ENCODE results near the gene OR51E2. TPM values are rescaled to one million over a fixed set of nuclear protein-coding genes. Genes with fewer than 3 reads are reported as not detected.
A peak's percentile ranks its signal among the peaks of the same experiment; 100 is the strongest.

OR51E2 gene
- total RNA-seq, 1 donor: 0.43 TPM

DNA sequence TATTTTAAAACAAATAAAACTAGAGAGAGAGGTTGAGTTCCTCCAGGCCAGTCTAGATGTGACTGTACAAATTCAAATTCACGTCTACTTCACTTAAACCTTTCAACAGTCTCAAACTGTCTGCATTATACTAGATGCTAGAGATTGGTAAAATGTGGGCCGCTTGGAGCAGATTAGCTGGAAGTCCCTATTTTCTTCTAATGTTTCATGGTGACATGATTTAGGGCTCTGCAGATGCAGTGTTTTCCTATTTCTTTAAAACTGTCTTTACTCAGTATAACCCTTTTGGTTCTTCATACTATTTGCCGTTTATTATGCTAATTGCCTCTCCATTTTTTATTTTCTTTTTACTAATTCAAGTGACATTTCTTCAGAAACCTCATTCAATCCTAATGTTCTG is 33.5 kb downstream of the OR51E2 start:
- no peak for TF ChIP-seq CTCF (IDR thresholded peaks at IDR 0.05; ENCODE audit: insufficient read depth, low read depth, low read length)
- H3K4me3 ChIP-seq (ENCODE audit: low read depth, low read length): no peak overlapping the region
- DNase-seq (ENCODE audit: low read depth): no peak

GRCh38 chr11:4662876-4663275 is 34.8 kb downstream of the OR51E2 start:
- TF ChIP-seq CTCF (IDR thresholded peaks at IDR 0.05; ENCODE audit: insufficient read depth, low read depth, low read length): no peak
- H3K4me3 ChIP-seq (ENCODE audit: low read depth, low read length): no peak overlapping the region
- DNase-seq (ENCODE audit: low read depth): no peak

DNA sequence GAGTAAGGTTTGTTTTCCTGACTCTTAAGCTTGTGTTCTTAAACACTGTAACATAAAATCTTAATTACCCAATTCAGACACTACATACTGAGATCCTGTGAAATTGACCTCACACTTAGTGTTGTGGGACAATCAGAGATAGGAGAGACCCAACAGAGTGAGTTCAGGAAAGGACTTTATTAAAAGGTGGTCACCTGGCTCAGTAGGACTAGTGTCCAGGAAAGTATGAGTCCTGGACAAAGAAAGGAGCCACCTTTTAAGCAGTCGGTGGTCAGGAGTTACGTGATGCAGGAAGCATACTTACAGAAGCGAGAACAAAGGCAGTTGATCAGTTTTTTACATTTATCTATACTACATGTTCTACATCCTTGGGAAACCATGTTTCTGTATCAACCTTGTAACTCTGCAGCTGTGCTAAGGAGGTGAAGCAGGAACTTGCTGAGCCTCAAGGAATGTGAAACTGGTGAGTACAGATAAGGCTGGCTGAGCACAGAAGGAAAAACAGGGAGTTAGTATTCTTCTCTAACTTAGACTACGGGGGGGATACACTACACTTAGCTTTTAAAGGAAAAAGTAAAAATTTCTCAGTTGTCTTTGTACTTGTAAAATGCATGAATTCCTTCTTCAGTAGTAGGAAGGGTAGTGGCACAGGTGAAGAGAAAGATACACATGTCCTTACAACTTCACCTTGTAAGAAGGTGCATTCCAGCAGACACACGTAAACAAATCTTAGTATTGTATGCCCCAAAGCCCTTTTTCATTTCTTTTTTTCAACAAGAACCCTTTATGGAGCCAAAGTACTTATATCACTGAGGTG is 38.8 kb downstream of the OR51E2 start:
- no peak for TF ChIP-seq CTCF (IDR thresholded peaks at IDR 0.05; ENCODE audit: insufficient read depth, low read depth, low read length)
- DNase-seq (ENCODE audit: low read depth): peak; percentile 11
- H3K4me3 ChIP-seq (ENCODE audit: low read depth, low read length): no peak overlapping the region

GRCh38 chr11:4654635-4655369 is 42.9 kb downstream of the OR51E2 start:
- TF ChIP-seq CTCF (IDR thresholded peaks at IDR 0.05; ENCODE audit: insufficient read depth, low read depth, low read length): no peak
- H3K4me3 ChIP-seq (ENCODE audit: low read depth, low read length): no peak overlapping the region
- DNase-seq (ENCODE audit: low read depth): no peak

DNA sequence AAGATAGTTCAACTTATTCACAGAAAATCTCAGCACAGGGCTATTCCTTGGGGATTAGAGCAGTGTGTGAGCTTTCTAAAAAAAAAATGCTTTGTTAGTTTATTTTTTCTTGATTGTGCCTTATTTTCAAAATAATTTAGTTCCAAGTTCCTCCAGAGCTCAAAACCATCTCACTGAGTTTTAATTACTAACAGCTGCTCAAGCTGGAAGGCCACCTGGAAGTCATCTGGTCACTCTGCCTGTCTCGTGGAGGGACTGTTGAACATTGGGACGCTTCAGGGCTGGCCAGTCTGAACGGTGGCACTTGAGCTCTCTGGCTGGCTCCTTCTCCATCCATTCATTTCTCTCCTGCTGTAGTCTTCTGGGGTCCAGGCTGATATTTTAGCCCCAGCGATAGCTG is 49.9 kb downstream of the OR51E2 start:
- peak; percentile 3 for DNase-seq (ENCODE audit: low read depth)
- no peak overlapping the region for H3K4me3 ChIP-seq (ENCODE audit: low read depth, low read length)
- TF ChIP-seq CTCF (IDR thresholded peaks at IDR 0.05; ENCODE audit: insufficient read depth, low read depth, low read length): no peak

DNA sequence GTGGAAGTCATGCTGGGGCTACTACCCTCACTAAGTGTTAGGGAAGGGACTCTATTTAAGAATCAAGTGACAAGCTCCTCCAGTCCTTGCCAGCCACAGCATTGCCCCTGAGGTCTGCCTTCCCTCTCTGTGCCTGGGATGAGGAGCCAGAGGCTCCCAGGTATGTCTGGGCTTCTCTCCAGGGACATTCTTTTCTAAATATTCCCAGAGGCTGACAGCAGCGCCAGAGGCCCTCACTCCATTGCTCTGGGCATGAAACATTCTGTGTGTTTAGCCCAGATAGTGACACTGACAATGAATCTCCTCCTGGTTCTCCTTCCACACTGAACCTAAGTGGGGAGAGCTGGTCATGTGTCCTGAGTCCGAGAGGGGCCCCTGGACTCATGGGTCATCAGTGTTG is 51.7 kb downstream of the OR51E2 start:
- H3K4me3 ChIP-seq (ENCODE audit: low read depth, low read length): no peak overlapping the region
- no peak for TF ChIP-seq CTCF (IDR thresholded peaks at IDR 0.05; ENCODE audit: insufficient read depth, low read depth, low read length)
- no peak for DNase-seq (ENCODE audit: low read depth)
